ENCODE data around the gene TEX28. TPM values are rescaled to one million over a fixed set of nuclear protein-coding genes. Genes with fewer than 3 reads are reported as not detected.
"Not testable (repeated sequence)": the region's sequence is repeated elsewhere in the genome, so short reads cannot be mapped to it uniquely, and the experiment has no call there.

Gene TEX28
- polyA plus RNA-seq, 12 donors: not detected

- no peak for DNase-seq
Observed at GRCh38 chrX:154312116-154312515, 17.2 kb upstream of the TEX28 start.

GRCh38 chrX:154310616-154311536, 16.0 kb upstream of the TEX28 start:
- no peak for DNase-seq

GRCh38 chrX:154309041-154309775, 14.3 kb upstream of the TEX28 start:
- no peak for DNase-seq

- peak; percentile 25 for DNase-seq
Observed at GRCh38 chrX:154308108-154308946, 13.4 kb upstream of the TEX28 start.

- DNase-seq: no peak
Observed at GRCh38 chrX:154307202-154307601, 12.3 kb upstream of the TEX28 start.

- DNase-seq: no peak
Observed at GRCh38 chrX:154305541-154306205, 10.7 kb upstream of the TEX28 start.

GRCh38 chrX:154304846-154305245, 9.9 kb upstream of the TEX28 start:
- DNase-seq: no peak

- no peak for DNase-seq
Observed at GRCh38 chrX:154303476-154303875, 8.6 kb upstream of the TEX28 start.

- DNase-seq: not testable (repeated sequence)
Observed at GRCh38 chrX:154302998-154303397, 8.1 kb upstream of the TEX28 start.

GRCh38 chrX:154300816-154301215, 5.9 kb upstream of the TEX28 start:
- DNase-seq: no peak

- DNase-seq: no peak
Observed at GRCh38 chrX:154298312-154298711, 3.4 kb upstream of the TEX28 start.

GRCh38 chrX:154296731-154297130, 1.8 kb upstream of the TEX28 start:
- no peak for DNase-seq

- DNase-seq: no peak
Observed at GRCh38 chrX:154295664-154296310, 863 bp upstream of the TEX28 start, which contains the start of gene TKTL1. TSS of gene TKTL1 (plus strand) at chrX:154295795. CDS start at chrX:154295860, 65 bp downstream.

GRCh38 chrX:154286406-154286805, 8.5 kb downstream of the TEX28 start:
- DNase-seq: not testable (repeated sequence)

- DNase-seq: not testable (repeated sequence)
Observed at GRCh38 chrX:154284489-154285338, 10.2 kb downstream of the TEX28 start.

GRCh38 chrX:154269245-154269644, 25.7 kb downstream of the TEX28 start:
- DNase-seq: not testable (repeated sequence)

- DNase-seq: not testable (repeated sequence)
Observed at GRCh38 chrX:154263072-154263471, 31.9 kb downstream of the TEX28 start.

GRCh38 chrX:154258711-154259110, 36.2 kb downstream of the TEX28 start:
- DNase-seq: not testable (repeated sequence)

- DNase-seq: not testable (repeated sequence)
Observed at GRCh38 chrX:154257282-154257681, 37.6 kb downstream of the TEX28 start, which contains the start of gene OPN1MW3. TSS of gene OPN1MW3 (plus strand) at chrX:154257582. CDS start at chrX:154257620, 38 bp downstream.
